HG02759 (cell line): ENCODE results near the gene VPS29.

Source experiments
- ATAC-seq: cut with Tn5 transposase; IDR thresholded peaks from one replicate; pipeline ENCODE4 v1.9.1; 2021; ENCODE audit warnings: mild to moderate bottlenecking, moderate library complexity; ENCODE audit not compliant: unreplicated experiment

VPS29 gene

DNA sequence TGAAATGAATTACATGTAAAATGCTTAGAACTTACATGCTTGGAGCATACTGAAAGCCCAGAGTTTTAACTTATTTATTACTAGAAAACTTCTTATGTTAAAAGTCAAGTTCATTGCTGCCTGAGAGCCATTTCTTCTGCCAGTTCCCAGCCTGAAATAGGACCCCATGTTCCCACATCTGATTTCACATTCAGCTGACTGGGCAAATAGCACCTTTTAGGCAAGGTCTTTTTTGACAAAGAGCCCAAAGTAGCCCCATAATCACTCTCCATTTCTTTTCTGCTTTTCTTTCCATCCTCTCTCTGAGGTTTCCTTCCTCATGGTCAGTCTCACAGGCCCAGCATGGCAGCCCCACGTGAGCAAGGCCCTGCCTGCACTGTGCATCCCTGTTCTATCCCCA, 50.6 kb downstream of the VPS29 start:
- ATAC-seq: no peak

DNA sequence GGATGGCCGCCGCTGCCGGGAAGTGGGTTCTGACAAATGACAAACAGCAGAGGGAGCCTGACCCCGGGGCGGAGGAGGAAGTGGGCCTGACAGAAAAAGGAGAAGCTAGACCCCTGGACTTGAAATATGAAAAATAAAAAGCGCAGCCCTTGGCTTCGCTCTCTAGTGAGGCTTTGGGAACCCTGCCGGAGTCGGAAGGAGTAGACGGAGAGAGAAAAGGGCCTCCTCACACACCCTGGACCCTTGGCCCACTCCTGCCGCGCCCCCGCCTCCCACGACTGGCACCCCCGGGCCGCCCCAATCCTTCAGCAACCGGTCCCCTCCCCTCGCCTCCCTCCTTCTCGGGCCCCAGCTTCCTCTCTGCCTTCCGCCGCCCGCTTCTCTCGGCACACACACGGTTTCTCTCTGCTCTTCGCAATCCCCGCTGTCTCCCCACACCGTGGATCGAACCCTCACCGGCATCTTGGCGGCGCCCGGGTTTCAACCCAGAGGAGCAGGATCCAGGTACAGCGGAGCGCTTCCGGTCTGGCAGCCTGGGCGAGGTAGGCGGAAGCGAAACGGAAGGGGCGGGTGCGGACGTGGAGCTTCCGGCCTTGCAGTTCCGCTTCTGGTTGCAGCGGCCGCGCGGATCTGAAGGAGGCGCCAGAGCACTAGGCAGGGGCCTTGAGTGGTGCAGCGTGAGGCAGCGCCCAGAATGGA, 52.0 kb downstream of the VPS29 start, which contains the start of gene ARPC3:
Gene ARPC3, minus strand, starts transcription at position 539 of the 699 bp plus-strand sequence. Its CDS starts 77 bp downstream, at position 462.
- peak; percentile 97 for ATAC-seq

DNA sequence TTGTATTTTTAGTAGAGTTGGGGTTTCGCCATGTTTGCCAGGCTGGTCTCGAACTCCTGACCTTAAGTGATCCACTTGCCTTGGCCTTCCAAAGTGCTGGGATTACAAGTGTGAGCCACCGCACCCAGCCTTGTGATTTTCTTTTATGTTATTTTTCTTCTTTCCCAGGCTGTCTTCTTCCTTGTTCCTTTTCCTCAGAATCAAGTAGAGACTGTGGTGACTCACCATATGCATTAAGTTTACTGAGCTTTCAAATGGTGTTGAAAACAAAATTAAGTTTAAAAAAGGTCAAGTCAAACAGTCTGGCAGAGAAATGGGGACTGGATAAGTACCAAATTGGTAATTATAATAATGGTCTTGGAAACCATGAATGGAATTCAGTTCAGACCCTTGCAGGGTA, 57.5 kb downstream of the VPS29 start:
- no peak for ATAC-seq
